Adrenal gland (tissue), 12 donors: ENCODE measurements around the gene PRKCZ. TPM values are rescaled to one million over a fixed set of nuclear protein-coding genes. Genes with fewer than 3 reads are reported as not detected.

Experiments
- DNase-seq, 7 donors: peaks; one replicate each; pipeline ENCODE4 v3.0.0-alpha.2; 2019 to 2020
- H3K27ac ChIP-seq, 5 donors: fragments of 200-600 bp; sonication (generic) in 4 of 5; 1 replicate in 3 of 5; 2 replicates in 2 of 5; pipeline versions ENCODE4 v1.5.1 to v1.8.0; 2016 to 2020; ENCODE audit warnings: mild to moderate bottlenecking in 1 of 5
- H3K27me3 ChIP-seq: fragments of 200-600 bp; 2 replicates; pipeline ENCODE4 v1.8.0; 2021
- H3K36me3 ChIP-seq, 2 donors: fragments of 200-600 bp; replicated peaks in 1 of 2; 1 replicate in 1 of 2; 2 replicates in 1 of 2; pipeline versions ENCODE4 v1.5.1 to v1.8.0; 2018 to 2022
- H3K4me1 ChIP-seq, 2 donors: fragments of 200-600 bp; replicated peaks in 1 of 2; 1 replicate in 1 of 2; 2 replicates in 1 of 2; pipeline versions ENCODE4 v1.5.1 to v1.8.0; 2018 to 2021
- H3K4me3 ChIP-seq, 4 donors: fragments of 200-600 bp; sonication (generic) in 3 of 4; one replicate each; pipeline ENCODE4 v1.5.1; 2016 to 2018
- H3K9me3 ChIP-seq, 3 donors: fragments of 200-600 bp; sonication (generic) in 1 of 3; replicated peaks in 1 of 3; 1 replicate in 2 of 3; 2 replicates in 1 of 3; pipeline versions ENCODE4 v1.5.1 to v1.8.0; 2016 to 2021
- CTCF ChIP-seq, 6 experiments: fragments of 450-650 bp in 4 of 6; fragments of 200-600 bp in 2 of 6; sonication (generic) in 1 of 6; IDR thresholded peaks; 1 replicate in 5 of 6; 2 replicates in 1 of 6; pipeline versions ENCODE4 v1.5.1 to v1.8.0; 2016 to 2021; ENCODE audit warnings: antibody characterized with exemption in 6 of 6, mild to moderate bottlenecking in 2 of 6, moderate library complexity in 1 of 6
- POLR2A ChIP-seq, 2 donors: fragments of 450-650 bp; IDR thresholded peaks; one replicate each; pipeline ENCODE4 v1.6.1; 2017; ENCODE audit warnings: antibody characterized with exemption in 2 of 2, mild to moderate bottlenecking in 2 of 2, moderate library complexity in 1 of 2
- WGBS, 4 donors: extraction: QIAGEN DNeasy Blood & Tissue Kit in 2 of 4; methylation state at CpG; one replicate each; pipeline versions ENCODE4 v1.1.5 to v1.1.7; 2013 to 2017; 5-methylcytosine and 5-hydroxymethylcytosine counted together
- intact Hi-C, 2 donors: fragments of 100-400 bp; cut with DNase I; formaldehyde crosslinking; loops; one replicate each; pipeline versions ENCODE4 v1.14.1 to v1.15.0; 2022 to 2023
- polyA plus RNA-seq, 3 donors: library from polyadenylated mRNA; stranded (reverse); fragments of 200-250 nt in 2 of 3; fragments of 350-450 nt in 1 of 3; fragmentation: Illumina TruSeq in 1 of 3; extraction: RNeasy Lipid Tissue Mini Kit (QIAGEN cat#74804) in 1 of 3; gene quantifications; one replicate each; pipeline ENCODE4 v1.2.3, GENCODE V29; 2013 to 2014
- total RNA-seq, 9 donors: library from RNA; depleted of rRNA in 4 of 9; stranded (reverse); fragments of >200 nt in 4 of 9; fragments of 120-200 nt in 1 of 9; fragmentation: NEBNext Ultra II Directional in 1 of 9; extraction: Animal tissue kit (Norgen Biotek cat#: 25700) in 1 of 9; gene quantifications; one replicate each; pipeline versions ENCODE4 v1.1.0 to v1.2.4, GENCODE V29; 2013 to 2023
- donor health status: healthy with polysubstance abuse.
- donor health status: Bipolar disorder and iron deficiency.
- donor health status: DM: yes; HTN: yes; CAD: no.
- donor health status: DM: no; HTN: no; CAD: no.
- donor health status: DM: no; HTN: no; CAD: no.
- donor health status: DM: yes; HTN: yes; CAD: no.

PRKCZ gene
- total and polyA plus RNA-seq, 12 donors = 8.2 to 50.5 (median 25.4) TPM

- no peak for TF ChIP-seq CTCF (IDR thresholded peaks at IDR 0.05)
- TF ChIP-seq POLR2A (IDR thresholded peaks at IDR 0.05) = no peak
- peak in 1 of 7 donors; percentile 25 for DNase-seq
- intact Hi-C loops = no loop called here
- H3K27me3 ChIP-seq = no peaks in the 10 kb centered on the region
- no peak overlapping the region for H3K27ac ChIP-seq
- WGBS, 4 donors = 81 to 82% (median 81%) methylated on average over 7 to 18 of the region's 18 CpGs
- peaks cover 11 to 13% of the 10 kb centered on the region in 2 donors for H3K4me1 ChIP-seq
- no peaks in the 10 kb centered on the region for H3K36me3 ChIP-seq
- no peaks in the 10 kb centered on the region for H3K9me3 ChIP-seq
- H3K4me3 ChIP-seq = no peak overlapping the region
Measured at GRCh38 chr1:2224631-2225428, 174.6 kb downstream of the PRKCZ start.

- Histone ChIP-seq H3K36me3 (no peaks in the 10 kb centered on the region), H3K27ac (peak overlapping the region in 4 of 5 donors; percentile 95 to 100 (median 96)), H3K4me3 (peak overlapping the region in 2 of 4 donors; percentile 59 to 93), H3K9me3 (no peaks in the 10 kb centered on the region), H3K4me1 (peaks cover 29 to 30% of the 10 kb centered on the region in 2 donors), H3K27me3 (no peaks in the 10 kb centered on the region)
- WGBS, 4 donors = 4 to 67% (median 20%) methylated on average over 5 to 73 of the region's 73 CpGs
- no peak for TF ChIP-seq POLR2A (IDR thresholded peaks at IDR 0.05)
- TF ChIP-seq CTCF (IDR thresholded peaks at IDR 0.05) = no peak
- peak in 5 of 7 donors; percentile 37 to 71 (median 45) for DNase-seq
- intact Hi-C loops = no loop called here
Measured at GRCh38 chr1:2226525-2227345, 176.5 kb downstream of the PRKCZ start.

- DNase-seq = peak; percentile 95 to 97 (median 97)
- peak overlapping the region in 2 of 4 donors; percentile 59 to 93 for H3K4me3 ChIP-seq
- 1% methylated on average over 89 to 127 of the region's 129 CpGs; no CpG with 5 or more reads in 2 of the 4 donors for WGBS, 4 donors
- TF ChIP-seq CTCF (IDR thresholded peaks at IDR 0.05) (peak in 2 of 6 experiments; percentile 16 to 44), POLR2A (IDR thresholded peaks at IDR 0.05) (peak; percentile 70 to 77)
- H3K36me3 ChIP-seq = no peaks in the 10 kb centered on the region
- no peaks in the 10 kb centered on the region for H3K27me3 ChIP-seq
- intact Hi-C loops = no loop called here
- H3K27ac ChIP-seq = peak overlapping the region in 4 of 5 donors; percentile 95 to 100 (median 96)
- H3K9me3 ChIP-seq = no peaks in the 10 kb centered on the region
- H3K4me1 ChIP-seq = peaks cover 37 to 38% of the 10 kb centered on the region in 2 donors
Measured at GRCh38 chr1:2227346-2228156, 177.3 kb downstream of the PRKCZ start.
